GM10248 (cell line): ENCODE results near the gene PRKCA.

Experiments used
- CTCF ChIA-PET: fragments of 300-600 bp; sonication (Branson Sonifier 250); formaldehyde crosslinking; extraction: SDS; loops from one replicate; lab custom pipeline; 2021; ENCODE audit warnings: antibody characterized with exemption; lab: Yijun Ruan, JAX
- POLR2A ChIA-PET: fragments of 350-650 bp; sonication (Branson Sonifier 250); formaldehyde crosslinking; extraction: SDS; loops from one replicate; lab custom pipeline; 2020; ENCODE audit warnings: antibody characterized with exemption; lab: Yijun Ruan, JAX
- DNase-seq: peaks from one replicate; pipeline ENCODE4 v3.0.0; 2012; ENCODE audit errors: extremely low spot score
- TF ChIP-seq, protein P1 (sequence below): IDR thresholded peaks from 2 replicates; pipeline ENCODE4 v1.5.1; 2012; ENCODE audit warnings: mild to moderate bottlenecking, low read depth; ENCODE audit errors: extremely low read depth, missing control alignments, control extremely low read depth

Gene PRKCA

DNA sequence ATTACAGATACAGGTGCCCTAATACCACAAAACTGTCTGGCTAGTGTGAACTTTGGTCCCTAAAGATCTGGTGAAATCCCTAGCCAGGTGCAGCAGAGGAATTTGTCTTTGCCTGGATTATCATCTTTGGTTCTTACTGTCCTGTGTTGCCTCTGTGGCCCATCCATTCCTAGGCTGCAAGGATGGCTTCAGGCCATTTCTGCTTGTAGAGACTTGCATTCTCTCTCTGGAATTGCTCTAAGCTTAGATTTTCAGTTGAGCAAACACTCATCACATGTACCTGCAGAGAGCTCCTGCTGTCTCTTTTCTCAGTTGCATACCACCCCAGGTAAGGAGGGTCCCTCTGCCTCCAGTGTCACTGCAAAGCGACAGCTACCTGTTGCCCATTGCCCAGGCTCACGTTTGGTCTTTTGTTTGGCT lies 114.9 kb downstream of the PRKCA start:
- CTCF ChIA-PET = interaction anchor here (1.1 to 1.7 kb wide), 2 partner anchors 13 to 14 kb away, joined by 3 read pairs; no protein-coding TSS in a partner anchor
- TF ChIP-seq, protein P1, sequence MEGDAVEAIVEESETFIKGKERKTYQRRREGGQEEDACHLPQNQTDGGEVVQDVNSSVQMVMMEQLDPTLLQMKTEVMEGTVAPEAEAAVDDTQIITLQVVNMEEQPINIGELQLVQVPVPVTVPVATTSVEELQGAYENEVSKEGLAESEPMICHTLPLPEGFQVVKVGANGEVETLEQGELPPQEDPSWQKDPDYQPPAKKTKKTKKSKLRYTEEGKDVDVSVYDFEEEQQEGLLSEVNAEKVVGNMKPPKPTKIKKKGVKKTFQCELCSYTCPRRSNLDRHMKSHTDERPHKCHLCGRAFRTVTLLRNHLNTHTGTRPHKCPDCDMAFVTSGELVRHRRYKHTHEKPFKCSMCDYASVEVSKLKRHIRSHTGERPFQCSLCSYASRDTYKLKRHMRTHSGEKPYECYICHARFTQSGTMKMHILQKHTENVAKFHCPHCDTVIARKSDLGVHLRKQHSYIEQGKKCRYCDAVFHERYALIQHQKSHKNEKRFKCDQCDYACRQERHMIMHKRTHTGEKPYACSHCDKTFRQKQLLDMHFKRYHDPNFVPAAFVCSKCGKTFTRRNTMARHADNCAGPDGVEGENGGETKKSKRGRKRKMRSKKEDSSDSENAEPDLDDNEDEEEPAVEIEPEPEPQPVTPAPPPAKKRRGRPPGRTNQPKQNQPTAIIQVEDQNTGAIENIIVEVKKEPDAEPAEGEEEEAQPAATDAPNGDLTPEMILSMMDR = no peak
- DNase-seq = no peak
- POLR2A ChIA-PET = no interaction called here

- DNase-seq = peak; percentile 39
- TF ChIP-seq, protein P1 = no peak
- ChIA-PET POLR2A (no interaction called here), CTCF (interaction anchor here (0.8 to 1.8 kb wide), 3 partner anchors 20 to 49 kb away, joined by 3 to 5 read pairs (median 3); no protein-coding TSS in a partner anchor)
Observed at GRCh38 chr17:66420961-66421371, 118.6 kb downstream of the PRKCA start.

GRCh38 chr17:66422186-66422585 lies 119.8 kb downstream of the PRKCA start:
- no peak for DNase-seq
- TF ChIP-seq, protein P1 = no peak
- ChIA-PET CTCF (interaction anchor here (2.5 kb wide), 1 partner anchor 10 kb away, joined by 8 read pairs; no protein-coding TSS in a partner anchor), POLR2A (no interaction called here)

- ChIA-PET CTCF (interaction anchor here (2.5 kb wide), 1 partner anchor 9 kb away, joined by 8 read pairs; no protein-coding TSS in a partner anchor), POLR2A (no interaction called here)
- DNase-seq = no peak
- TF ChIP-seq, protein P1 = no peak
Observed at GRCh38 chr17:66423056-66423955, 120.9 kb downstream of the PRKCA start.

- no peak for DNase-seq
- POLR2A ChIA-PET = no interaction called here
Observed at GRCh38 chr17:66425756-66426396, 123.5 kb downstream of the PRKCA start.

More at GRCh38 chr17:66425756-66426396, 123.5 kb downstream of the PRKCA start:
- TF ChIP-seq, protein P1 = no peak
- CTCF ChIA-PET = no interaction called here
